IPS-20b (cell line): ENCODE results near the gene TMEM150C.

Source experiments
- H3K27ac ChIP-seq: one replicate; pipeline ENCODE4 v1.5.1; 2013; ENCODE audit warnings: low read length
- H3K27me3 ChIP-seq: 2 replicates; pipeline ENCODE4 v1.6.1; 2013; ENCODE audit warnings: mild to moderate bottlenecking, low read length, inconsistent platforms; ENCODE audit not compliant: insufficient read depth
- H3K36me3 ChIP-seq: 2 replicates; pipeline ENCODE4 v1.6.1; 2013; ENCODE audit warnings: low read depth, mild to moderate bottlenecking, inconsistent platforms, low read length, moderate library complexity; ENCODE audit not compliant: insufficient read depth
- H3K4me1 ChIP-seq: 2 replicates; pipeline ENCODE4 v1.6.1; 2013; ENCODE audit warnings: mild to moderate bottlenecking, control low read depth, inconsistent platforms, low read length, moderate library complexity; ENCODE audit not compliant: insufficient read depth
- H3K4me3 ChIP-seq: 2 replicates; pipeline ENCODE4 v1.5.1; 2013; ENCODE audit warnings: mild to moderate bottlenecking, low read length, inconsistent platforms
- H3K9ac ChIP-seq: 2 replicates; pipeline ENCODE4 v1.6.1; 2013; ENCODE audit warnings: low read depth, mild to moderate bottlenecking, inconsistent platforms, low read length, moderate library complexity
- H3K9me3 ChIP-seq: 2 replicates; pipeline ENCODE4 v1.6.1; 2013; ENCODE audit warnings: mild to moderate bottlenecking, low read depth, low read length, inconsistent platforms; ENCODE audit not compliant: insufficient read depth

TMEM150C gene

DNA sequence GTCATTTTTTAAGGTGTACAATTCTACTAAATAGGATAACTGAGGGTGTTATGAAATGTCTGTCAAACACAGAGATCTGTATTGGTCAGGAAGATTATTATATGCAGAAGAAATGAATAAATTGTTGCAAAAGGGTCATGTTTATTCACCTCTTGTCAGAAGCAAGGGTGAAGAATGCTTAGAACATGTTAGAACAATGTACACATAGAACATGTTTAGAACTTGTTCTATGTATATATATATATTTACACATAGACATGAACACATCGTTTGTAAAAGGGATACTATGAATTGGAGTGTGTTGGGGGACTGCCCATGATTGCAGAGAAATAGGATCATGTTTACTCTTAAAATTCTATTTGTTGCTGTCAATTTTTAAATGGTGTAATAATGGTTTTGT lies 28.0 kb upstream of the TMEM150C start:
- Histone ChIP-seq H3K36me3 (no peaks in the 10 kb centered on the region), H3K9me3 (no peaks in the 10 kb centered on the region), H3K9ac (no peak overlapping the region), H3K27me3 (no peaks in the 10 kb centered on the region), H3K4me1 (peaks cover 41% of the 10 kb centered on the region), H3K4me3 (no peak overlapping the region), H3K27ac (no peak overlapping the region)

DNA sequence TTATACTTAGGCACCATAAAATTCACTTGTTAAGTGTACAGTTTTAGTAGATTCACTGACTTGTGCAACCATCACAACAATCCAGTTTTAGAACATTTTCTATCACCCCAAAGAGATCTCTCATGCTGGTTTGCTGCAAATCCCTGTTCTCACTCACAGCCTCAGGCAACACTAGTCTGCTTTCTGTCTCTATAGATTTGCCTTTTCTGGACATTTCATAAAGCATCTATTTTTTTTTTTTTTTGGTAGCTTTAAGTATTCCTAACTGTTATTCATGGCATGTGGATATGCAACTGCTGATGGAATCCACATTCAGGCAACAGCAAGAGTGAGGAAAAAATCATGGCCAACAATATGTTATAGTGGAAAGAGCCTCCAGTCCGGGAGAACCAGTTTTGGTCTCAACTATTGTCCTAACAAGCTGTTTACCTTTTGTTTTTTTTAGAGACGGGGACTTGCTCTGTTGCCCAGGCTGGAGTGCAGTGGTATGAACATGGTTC lies 27.0 kb upstream of the TMEM150C start:
- no peaks in the 10 kb centered on the region for H3K36me3 ChIP-seq
- no peak overlapping the region for H3K4me3 ChIP-seq
- no peak overlapping the region for H3K27ac ChIP-seq
- H3K9me3 ChIP-seq: no peaks in the 10 kb centered on the region
- no peak overlapping the region for H3K9ac ChIP-seq
- peaks cover 48% of the 10 kb centered on the region for H3K4me1 ChIP-seq
- H3K27me3 ChIP-seq: no peaks in the 10 kb centered on the region

DNA sequence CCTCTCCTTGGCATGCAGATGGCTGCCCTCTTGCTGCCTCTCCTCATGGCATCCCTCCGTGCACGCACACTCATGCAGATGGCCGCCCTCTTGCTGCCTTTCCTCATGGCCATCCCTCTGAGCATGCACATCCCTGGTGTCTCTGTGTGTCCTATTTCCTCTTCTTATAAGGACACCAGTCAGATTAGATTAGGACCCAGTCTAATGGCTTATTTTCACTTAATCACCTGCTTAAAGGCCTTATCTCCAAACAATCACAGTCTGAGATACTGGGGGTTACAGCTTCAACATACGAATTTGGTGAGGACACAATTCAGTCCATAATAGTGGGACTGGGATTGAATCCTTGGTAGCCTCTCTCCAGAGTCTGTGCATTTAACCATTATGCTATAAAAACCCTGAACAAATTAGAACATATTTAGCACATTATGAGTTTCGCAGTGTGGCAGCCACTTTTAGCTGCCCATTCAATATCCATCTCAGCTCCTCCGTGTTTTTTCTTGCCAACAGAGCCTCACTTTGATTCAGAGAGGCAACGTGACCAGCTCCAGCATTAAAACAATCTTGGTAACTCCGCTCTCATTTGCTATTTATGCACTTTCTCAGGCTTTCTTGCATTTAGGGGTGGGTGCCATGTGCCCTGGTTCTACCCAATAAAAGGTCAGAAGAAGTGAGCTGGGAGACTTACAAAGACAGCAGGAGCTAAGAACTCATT lies 26.2 kb upstream of the TMEM150C start:
- no peaks in the 10 kb centered on the region for H3K27me3 ChIP-seq
- H3K4me1 ChIP-seq: peaks cover 53% of the 10 kb centered on the region
- no peaks in the 10 kb centered on the region for H3K36me3 ChIP-seq
- no peaks in the 10 kb centered on the region for H3K9me3 ChIP-seq
- H3K27ac ChIP-seq: no peak overlapping the region
- no peak overlapping the region for H3K4me3 ChIP-seq
- no peak overlapping the region for H3K9ac ChIP-seq

DNA sequence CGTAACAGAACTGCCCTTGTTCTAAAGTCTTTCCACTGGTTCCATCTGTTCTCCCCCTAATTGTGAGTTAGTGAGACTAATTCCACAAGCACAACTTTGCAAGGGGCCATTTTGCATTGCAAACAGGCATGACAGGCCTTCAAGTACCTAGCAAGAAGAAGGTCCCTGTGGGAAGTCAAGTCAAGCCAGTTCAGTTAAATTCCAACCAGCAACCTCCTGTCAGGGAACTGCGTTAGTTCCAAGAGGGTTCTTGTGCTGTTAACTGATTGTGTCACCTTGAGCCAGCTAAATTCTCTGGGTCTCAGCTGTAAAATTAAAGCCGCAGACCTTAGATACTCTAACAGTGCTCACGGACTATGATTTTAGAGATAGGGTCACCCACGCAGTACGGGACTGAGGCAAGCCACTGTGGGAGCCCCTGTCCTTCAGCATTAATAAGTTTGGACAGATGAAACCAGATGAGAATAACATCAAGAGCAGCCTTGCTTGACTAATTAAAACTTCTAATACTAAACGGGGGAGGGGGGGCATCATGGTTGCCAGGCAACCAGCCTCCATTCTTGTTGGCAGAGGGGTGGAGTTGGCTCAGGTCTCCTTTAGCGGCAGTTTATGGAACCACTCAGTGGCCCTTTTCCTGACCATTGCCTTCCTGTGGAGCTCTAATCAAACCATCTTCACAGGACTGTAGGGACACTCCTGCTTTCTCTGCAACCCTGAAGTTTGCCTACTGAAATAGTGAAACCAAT lies 24.1 kb upstream of the TMEM150C start:
- Histone ChIP-seq H3K27me3 (no peaks in the 10 kb centered on the region), H3K9ac (no peak overlapping the region), H3K4me1 (peaks cover 43% of the 10 kb centered on the region), H3K36me3 (no peaks in the 10 kb centered on the region), H3K9me3 (no peaks in the 10 kb centered on the region), H3K27ac (no peak overlapping the region), H3K4me3 (peak overlapping the region; percentile 23)

DNA sequence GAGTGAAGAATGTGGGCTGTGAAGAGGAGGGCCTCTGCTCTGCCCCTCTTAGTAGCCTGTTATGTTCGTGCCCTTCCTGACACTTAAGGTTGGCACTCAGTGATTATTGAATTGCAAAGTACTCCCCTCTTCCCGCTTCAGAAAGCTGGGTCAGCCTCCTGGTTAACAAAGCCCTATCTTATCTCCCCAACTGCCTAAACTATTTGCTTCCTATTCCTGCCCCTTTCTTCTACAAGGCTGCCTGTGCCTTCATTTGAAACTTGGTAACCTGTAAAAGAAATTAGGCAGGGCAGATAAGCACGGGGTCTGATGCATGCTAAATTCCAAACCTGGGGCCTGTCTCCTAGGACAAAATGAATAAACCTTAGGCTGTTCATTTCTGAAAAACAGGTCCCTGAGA lies 23.1 kb upstream of the TMEM150C start:
- Histone ChIP-seq H3K27ac (no peak overlapping the region), H3K9me3 (no peaks in the 10 kb centered on the region), H3K9ac (no peak overlapping the region)

DNA sequence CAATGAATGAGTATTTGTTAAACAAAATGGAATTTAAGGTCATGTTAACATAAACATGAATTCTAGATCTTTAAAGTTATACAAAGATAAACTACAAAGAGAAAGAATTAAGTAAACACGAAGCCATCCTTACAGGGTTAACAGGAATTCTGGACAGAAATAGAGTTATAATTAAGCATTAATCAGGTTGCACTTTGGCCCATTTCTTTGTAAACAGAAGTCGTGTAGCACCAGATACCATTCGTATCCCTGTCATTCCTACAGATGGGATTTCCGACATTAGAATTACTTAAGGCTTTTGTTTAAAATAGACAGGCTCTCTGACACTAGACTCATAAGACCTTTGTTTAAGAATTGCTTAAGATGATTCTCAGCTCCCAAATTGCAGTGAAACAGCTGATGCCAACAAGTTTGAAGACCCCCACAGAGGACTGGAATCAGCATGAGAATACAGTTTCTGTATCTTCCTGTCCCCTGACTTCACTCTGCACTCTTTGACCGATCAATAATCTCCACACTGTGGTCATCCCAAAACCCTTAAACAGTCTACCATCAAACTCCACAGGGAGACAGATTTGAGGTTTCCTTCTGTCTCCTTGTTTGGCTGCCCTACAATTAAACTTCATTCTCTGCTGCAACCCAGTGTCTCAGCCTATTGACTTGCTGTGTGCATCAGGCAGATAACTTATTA lies 22.3 kb upstream of the TMEM150C start:
- H3K27me3 ChIP-seq: no peaks in the 10 kb centered on the region
- H3K9ac ChIP-seq: no peak overlapping the region
- H3K4me3 ChIP-seq: 0 out of 2 replicates have a peak overlapping the region, but pooled peaks have one; percentile 6
- peaks cover 37% of the 10 kb centered on the region for H3K4me1 ChIP-seq
- H3K27ac ChIP-seq: no peak overlapping the region
- H3K9me3 ChIP-seq: no peaks in the 10 kb centered on the region
- H3K36me3 ChIP-seq: no peaks in the 10 kb centered on the region

More for the DNA sequence above, 23.1 kb upstream of the TMEM150C start:
- no peaks in the 10 kb centered on the region for H3K36me3 ChIP-seq
- H3K4me3 ChIP-seq: peak overlapping the region; percentile 8; the same call in 1 of the 2 replicates
- peaks cover 37% of the 10 kb centered on the region for H3K4me1 ChIP-seq
- no peaks in the 10 kb centered on the region for H3K27me3 ChIP-seq

DNA sequence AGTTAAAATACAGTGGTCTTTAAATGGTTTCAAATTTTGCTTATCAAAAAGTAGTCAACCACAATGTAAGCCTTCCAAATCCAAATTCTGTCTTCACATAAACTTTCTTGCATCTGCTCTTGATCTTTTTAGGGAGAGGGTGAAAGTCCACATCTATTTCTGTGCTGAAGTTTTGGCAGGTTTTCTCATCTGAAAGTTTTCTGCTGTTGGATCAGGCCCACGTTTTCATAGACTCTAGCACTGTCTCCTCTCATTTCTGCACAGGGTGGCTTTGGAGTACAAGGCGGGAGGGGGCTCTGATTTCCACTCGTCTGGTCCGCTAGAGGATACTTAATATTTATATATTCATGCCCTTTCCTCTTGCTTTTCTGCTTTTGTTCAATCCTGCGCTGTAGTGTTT lies 18.1 kb upstream of the TMEM150C start:
- Histone ChIP-seq H3K9me3 (no peaks in the 10 kb centered on the region), H3K27ac (no peak overlapping the region), H3K9ac (no peak overlapping the region), H3K4me1 (peaks cover 19% of the 10 kb centered on the region; the same call in 1 of the 2 replicates), H3K36me3 (no peaks in the 10 kb centered on the region), H3K27me3 (no peaks in the 10 kb centered on the region), H3K4me3 (no peak overlapping the region)

DNA sequence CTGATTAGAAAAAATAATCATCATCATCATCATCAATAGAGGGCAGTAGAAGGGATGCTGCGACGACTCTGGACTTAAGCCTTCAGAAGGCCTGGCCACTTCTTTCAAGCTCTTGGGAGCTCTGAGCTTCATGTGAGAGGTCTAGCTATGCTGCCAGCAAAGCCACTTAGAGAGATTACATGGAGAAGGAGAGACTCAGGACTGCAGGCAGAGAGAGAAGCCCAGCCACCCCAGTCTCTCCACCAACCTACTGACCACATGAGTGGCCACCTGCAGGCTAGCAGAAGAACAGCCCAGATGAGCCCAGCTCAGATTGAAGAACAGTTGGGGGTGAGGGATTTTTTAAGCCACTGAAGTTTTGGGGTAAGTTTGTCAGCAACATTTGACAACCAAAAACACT lies 17.1 kb upstream of the TMEM150C start:
- Histone ChIP-seq H3K27me3 (no peaks in the 10 kb centered on the region), H3K9ac (no peak overlapping the region), H3K36me3 (no peaks in the 10 kb centered on the region), H3K27ac (no peak overlapping the region), H3K4me3 (no peak overlapping the region), H3K9me3 (no peaks in the 10 kb centered on the region), H3K4me1 (peaks cover 14% of the 10 kb centered on the region; the same call in 1 of the 2 replicates)

DNA sequence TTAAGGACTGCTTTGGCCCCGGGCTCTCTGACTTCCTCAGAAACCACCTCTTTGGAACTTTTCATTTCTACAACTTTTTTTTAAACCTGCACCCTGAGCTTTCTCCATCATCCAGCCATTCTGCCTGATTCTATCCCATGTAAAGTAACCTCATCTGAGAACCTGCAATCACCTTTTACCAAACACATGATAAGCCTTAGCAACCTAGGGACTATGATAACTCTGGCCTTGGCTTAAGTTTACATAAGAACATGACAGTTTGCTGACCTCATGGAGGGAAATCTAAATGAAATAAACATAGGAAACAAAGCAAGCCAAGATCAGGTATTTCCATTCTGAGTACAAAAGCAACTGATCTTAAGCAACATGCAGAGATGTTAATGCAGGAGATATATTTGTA lies 15.7 kb upstream of the TMEM150C start:
- Histone ChIP-seq H3K27me3 (no peaks in the 10 kb centered on the region), H3K36me3 (no peaks in the 10 kb centered on the region), H3K4me1 (peaks cover 8% of the 10 kb centered on the region; the same call in 1 of the 2 replicates), H3K27ac (no peak overlapping the region), H3K9ac (no peak overlapping the region), H3K9me3 (no peaks in the 10 kb centered on the region), H3K4me3 (no peak overlapping the region)

DNA sequence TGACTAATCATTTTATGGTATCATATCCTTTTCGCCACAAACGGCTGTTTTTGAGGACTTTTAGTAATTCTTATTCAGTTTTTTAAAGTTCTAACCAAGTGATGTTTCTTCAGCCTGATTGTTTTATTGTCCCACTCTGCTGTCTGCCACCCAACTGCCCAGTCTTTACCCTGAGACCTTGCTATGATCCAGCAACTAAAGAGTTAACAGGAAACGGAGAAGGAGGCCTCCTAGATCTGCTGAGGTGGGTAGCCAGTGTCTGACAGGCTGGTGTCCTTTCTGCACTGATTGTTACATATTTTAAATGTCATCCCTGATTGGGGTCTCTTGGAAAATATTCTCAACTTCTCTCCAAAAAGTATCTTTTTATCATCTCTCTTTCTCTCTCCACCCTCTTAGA lies 7.9 kb upstream of the TMEM150C start:
- Histone ChIP-seq H3K9me3 (no peaks in the 10 kb centered on the region), H3K27me3 (no peaks in the 10 kb centered on the region), H3K27ac (no peak overlapping the region), H3K4me1 (peaks cover 8% of the 10 kb centered on the region; the same call in 1 of the 2 replicates), H3K9ac (no peak overlapping the region), H3K36me3 (no peaks in the 10 kb centered on the region), H3K4me3 (no peak overlapping the region)

DNA sequence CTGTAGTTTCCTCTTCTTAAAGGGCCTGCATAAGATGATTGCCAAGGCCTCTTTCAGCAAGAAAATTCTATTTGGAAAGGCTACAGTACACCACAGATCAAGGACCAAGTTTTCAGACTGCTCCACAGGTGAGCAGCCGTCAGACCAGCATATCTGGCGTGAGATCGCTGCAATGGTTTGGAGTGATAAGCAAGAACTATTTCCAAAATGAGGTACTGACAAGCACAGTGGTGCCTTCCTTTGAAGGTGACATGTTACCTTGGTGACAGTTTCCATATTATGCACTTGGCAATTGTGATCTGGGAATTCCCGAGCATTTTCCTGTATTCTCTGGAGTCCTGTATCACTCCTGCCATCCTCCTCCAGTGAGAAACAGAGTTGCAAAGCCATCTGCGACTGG lies 7.3 kb upstream of the TMEM150C start:
- Histone ChIP-seq H3K27ac (no peak overlapping the region), H3K4me3 (no peak overlapping the region), H3K4me1 (peaks cover 8% of the 10 kb centered on the region; the same call in 1 of the 2 replicates), H3K27me3 (no peaks in the 10 kb centered on the region), H3K36me3 (no peaks in the 10 kb centered on the region), H3K9ac (no peak overlapping the region), H3K9me3 (no peaks in the 10 kb centered on the region)
